GM20431 (cell line): ENCODE results near the gene ARL6IP6.

Experiments used
- in situ Hi-C: fragments of 300-500 bp; cut with MseI, MboI; formaldehyde crosslinking; loops from one replicate; pipeline ENCODE4 v1.15.0; 2020; ENCODE audit warnings: low sequenced_read_pairs; ENCODE audit not compliant: unreplicated experiment

ARL6IP6 gene

GRCh38 chr2:152718076-152718908, at the start of gene ARL6IP6:
TSS of gene ARL6IP6 (plus strand) at chr2:152718620. CDS start at chr2:152718625, 5 bp downstream.
- in situ Hi-C loops, result no loop called here

- in situ Hi-C loops, result no loop called here
Observed at GRCh38 chr2:152674334-152674733, 44.1 kb upstream of the ARL6IP6 start.

- in situ Hi-C loops, result no loop called here
Observed at GRCh38 chr2:152676461-152676860, 42.0 kb upstream of the ARL6IP6 start.

- in situ Hi-C loops, result no loop called here
Observed at GRCh38 chr2:152678808-152679207, 39.6 kb upstream of the ARL6IP6 start.

- in situ Hi-C loops, result no loop called here
Observed at GRCh38 chr2:152682663-152683062, 35.8 kb upstream of the ARL6IP6 start.

GRCh38 chr2:152683400-152683799, 35.0 kb upstream of the ARL6IP6 start:
- in situ Hi-C loops, result no loop called here

- in situ Hi-C loops, result no loop called here
Observed at GRCh38 chr2:152686321-152686720, 32.1 kb upstream of the ARL6IP6 start.

- in situ Hi-C loops, result no loop called here
Observed at GRCh38 chr2:152693033-152693432, 25.4 kb upstream of the ARL6IP6 start.

GRCh38 chr2:152694161-152694661, 24.2 kb upstream of the ARL6IP6 start:
- in situ Hi-C loops, result no loop called here

- in situ Hi-C loops, result no loop called here
Observed at GRCh38 chr2:152695763-152696162, 22.7 kb upstream of the ARL6IP6 start.

- in situ Hi-C loops, result no loop called here
Observed at GRCh38 chr2:152696476-152696875, 21.9 kb upstream of the ARL6IP6 start.

- in situ Hi-C loops, result no loop called here
Observed at GRCh38 chr2:152701198-152701597, 17.2 kb upstream of the ARL6IP6 start.

- in situ Hi-C loops, result no loop called here
Observed at GRCh38 chr2:152706477-152707021, 11.9 kb upstream of the ARL6IP6 start.

- in situ Hi-C loops, result no loop called here
Observed at GRCh38 chr2:152708742-152709141, 9.7 kb upstream of the ARL6IP6 start.

GRCh38 chr2:152710713-152711112, 7.7 kb upstream of the ARL6IP6 start:
- in situ Hi-C loops, result no loop called here

- in situ Hi-C loops, result no loop called here
Observed at GRCh38 chr2:152715112-152715511, 3.3 kb upstream of the ARL6IP6 start.

- in situ Hi-C loops, result no loop called here
Observed at GRCh38 chr2:152715854-152716428, 2.5 kb upstream of the ARL6IP6 start.

GRCh38 chr2:152716805-152717227, 1.6 kb upstream of the ARL6IP6 start:
- in situ Hi-C loops, result no loop called here

- in situ Hi-C loops, result no loop called here
Observed at GRCh38 chr2:152717228-152718075, 968 bp upstream of the ARL6IP6 start, which contains the start of gene PRPF40A. TSS of gene PRPF40A (minus strand) at chr2:152717461. CDS start at chr2:152717439, 22 bp downstream.
